Measurements from ENCODE around the gene RPS3. TPM values are rescaled to one million over a fixed set of nuclear protein-coding genes. Genes with fewer than 3 reads are reported as not detected.

Gene RPS3
- total RNA-seq, 3 donors from 2014 or later: 1,703 to 2,122 (median 2,056) TPM

GRCh38 chr11:75454987-75455386 lies 55.7 kb downstream of the RPS3 start:
- DNase-seq: peak in 1 of 3 donors; percentile 46
- Histone ChIP-seq H3K4me3 (no peak overlapping the region), H3K36me3 (ENCODE audit: low read depth) (no peaks in the 10 kb centered on the region), H3K4me1 (ENCODE audit: low read depth) (no peaks in the 10 kb centered on the region), H3K9me3 (no peaks in the 10 kb centered on the region)
- no peak for ATAC-seq
- intact Hi-C loops (cut with DNase I, micrococcal nuclease): no loop called here
- TF ChIP-seq, protein P1, sequence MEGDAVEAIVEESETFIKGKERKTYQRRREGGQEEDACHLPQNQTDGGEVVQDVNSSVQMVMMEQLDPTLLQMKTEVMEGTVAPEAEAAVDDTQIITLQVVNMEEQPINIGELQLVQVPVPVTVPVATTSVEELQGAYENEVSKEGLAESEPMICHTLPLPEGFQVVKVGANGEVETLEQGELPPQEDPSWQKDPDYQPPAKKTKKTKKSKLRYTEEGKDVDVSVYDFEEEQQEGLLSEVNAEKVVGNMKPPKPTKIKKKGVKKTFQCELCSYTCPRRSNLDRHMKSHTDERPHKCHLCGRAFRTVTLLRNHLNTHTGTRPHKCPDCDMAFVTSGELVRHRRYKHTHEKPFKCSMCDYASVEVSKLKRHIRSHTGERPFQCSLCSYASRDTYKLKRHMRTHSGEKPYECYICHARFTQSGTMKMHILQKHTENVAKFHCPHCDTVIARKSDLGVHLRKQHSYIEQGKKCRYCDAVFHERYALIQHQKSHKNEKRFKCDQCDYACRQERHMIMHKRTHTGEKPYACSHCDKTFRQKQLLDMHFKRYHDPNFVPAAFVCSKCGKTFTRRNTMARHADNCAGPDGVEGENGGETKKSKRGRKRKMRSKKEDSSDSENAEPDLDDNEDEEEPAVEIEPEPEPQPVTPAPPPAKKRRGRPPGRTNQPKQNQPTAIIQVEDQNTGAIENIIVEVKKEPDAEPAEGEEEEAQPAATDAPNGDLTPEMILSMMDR (IDR thresholded peaks at IDR 0.05): no peak

Other genes starting within 250 kb of the RPS3 start
- gene SLCO2B1, start 248.4 kb upstream of the RPS3 start, total RNA-seq: 10 to 100 TPM; 65.6 to 93.0 (median 73.1) TPM
- gene TPBGL, start 158.7 kb upstream of the RPS3 start, total RNA-seq: under 1 TPM in 2 of 3 donors, not detected in 1; 0.17 to 0.57 TPM
- 100 to 1,000 TPM in 2 of 3 donors, 10 to 100 TPM in 1; 76.7 to 128 (median 121) TPM for gene ARRB1, start 47.9 kb upstream of the RPS3 start, total RNA-seq
- 1 to 10 TPM in 1 of 3 donors, under 1 TPM in 2; 0.25 to 1.7 (median 0.49) TPM for gene KLHL35, start 33.7 kb downstream of the RPS3 start, total RNA-seq
- gene GDPD5, start 126.4 kb downstream of the RPS3 start, total RNA-seq: 1 to 10 TPM; 3.0 to 7.7 (median 4.6) TPM
- 10 to 100 TPM; 44.1 to 87.0 (median 50.5) TPM for gene SERPINH1, start 162.7 kb downstream of the RPS3 start, total RNA-seq